ENCODE data around the gene ACAT1.

DNA sequence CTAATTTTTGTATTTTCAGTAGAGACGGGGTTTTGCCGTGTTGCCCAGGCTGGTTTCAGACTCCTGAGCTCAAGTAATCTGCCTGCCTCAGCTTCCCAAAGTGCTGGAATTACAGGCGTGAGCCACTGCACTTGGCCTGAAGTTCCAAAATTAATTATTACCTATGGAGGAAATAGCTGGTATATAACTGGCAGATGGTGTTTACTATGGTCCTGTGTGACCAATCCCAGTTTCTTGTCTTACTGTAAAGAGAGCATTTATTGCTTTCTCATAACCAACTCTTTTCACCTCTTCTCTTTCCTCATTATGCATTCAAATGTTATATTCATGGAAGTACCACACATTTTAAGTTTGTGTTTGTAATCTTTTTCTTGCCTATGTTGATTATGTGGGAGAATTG is 24.2 kb upstream of the ACAT1 start:
- TF ChIP-seq, protein P1, sequence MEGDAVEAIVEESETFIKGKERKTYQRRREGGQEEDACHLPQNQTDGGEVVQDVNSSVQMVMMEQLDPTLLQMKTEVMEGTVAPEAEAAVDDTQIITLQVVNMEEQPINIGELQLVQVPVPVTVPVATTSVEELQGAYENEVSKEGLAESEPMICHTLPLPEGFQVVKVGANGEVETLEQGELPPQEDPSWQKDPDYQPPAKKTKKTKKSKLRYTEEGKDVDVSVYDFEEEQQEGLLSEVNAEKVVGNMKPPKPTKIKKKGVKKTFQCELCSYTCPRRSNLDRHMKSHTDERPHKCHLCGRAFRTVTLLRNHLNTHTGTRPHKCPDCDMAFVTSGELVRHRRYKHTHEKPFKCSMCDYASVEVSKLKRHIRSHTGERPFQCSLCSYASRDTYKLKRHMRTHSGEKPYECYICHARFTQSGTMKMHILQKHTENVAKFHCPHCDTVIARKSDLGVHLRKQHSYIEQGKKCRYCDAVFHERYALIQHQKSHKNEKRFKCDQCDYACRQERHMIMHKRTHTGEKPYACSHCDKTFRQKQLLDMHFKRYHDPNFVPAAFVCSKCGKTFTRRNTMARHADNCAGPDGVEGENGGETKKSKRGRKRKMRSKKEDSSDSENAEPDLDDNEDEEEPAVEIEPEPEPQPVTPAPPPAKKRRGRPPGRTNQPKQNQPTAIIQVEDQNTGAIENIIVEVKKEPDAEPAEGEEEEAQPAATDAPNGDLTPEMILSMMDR (IDR thresholded peaks at IDR 0.05): no peak
- TF ChIP-seq POLR2A (IDR thresholded peaks at IDR 0.05): no peak

Data from esophagus squamous epithelium (tissue), 4 donors.